Heart left ventricle (tissue), 16 donors: ENCODE results near the gene XIRP1. TPM values are rescaled to one million over a fixed set of nuclear protein-coding genes. Genes with fewer than 3 reads are reported as not detected.

Experiments
- ATAC-seq, 4 donors: fragments of 200-7000 bp; cut with Tn5 transposase; one replicate each; pipeline ENCODE4 v1.9.1; 2020 to 2022; ENCODE audit warnings: moderate library complexity in 4 of 4, mild to moderate bottlenecking in 3 of 4, moderate number of reproducible peaks in 1 of 4
- DNase-seq, 5 donors: peaks; one replicate each; pipeline ENCODE4 v3.0.0-alpha.2; 2020
- H3K27ac ChIP-seq, 12 donors: fragments of 200-600 bp; sonication (generic) in 4 of 12; one replicate each; pipeline versions ENCODE4 v1.5.0 to v1.8.0; 2016 to 2022; ENCODE audit warnings: mild to moderate bottlenecking in 2 of 12
- H3K27me3 ChIP-seq, 9 donors: fragments of 200-600 bp; sonication (generic) in 2 of 9; one replicate each; pipeline versions ENCODE4 v1.5.1 to v1.8.0; 2016 to 2022; ENCODE audit warnings: mild to moderate bottlenecking in 3 of 9
- H3K36me3 ChIP-seq, 9 donors: fragments of 200-600 bp; sonication (generic) in 2 of 9; one replicate each; pipeline versions ENCODE4 v1.5.0 to v1.8.0; 2018 to 2022; ENCODE audit warnings: mild to moderate bottlenecking in 2 of 9
- H3K4me1 ChIP-seq, 12 donors: fragments of 200-600 bp; sonication (generic) in 4 of 12; one replicate each; pipeline versions ENCODE4 v1.5.0 to v1.8.0; 2016 to 2022; ENCODE audit warnings: mild to moderate bottlenecking in 3 of 12
- H3K4me3 ChIP-seq, 12 donors: fragments of 200-600 bp; sonication (generic) in 4 of 12; one replicate each; pipeline versions ENCODE4 v1.5.0 to v1.8.0; 2017 to 2022; ENCODE audit warnings: mild to moderate bottlenecking in 9 of 12, moderate library complexity in 4 of 12
- H3K9me3 ChIP-seq, 12 donors: fragments of 200-600 bp; sonication (generic) in 4 of 12; one replicate each; pipeline versions ENCODE4 v1.5.0 to v1.8.0; 2016 to 2022; ENCODE audit warnings: mild to moderate bottlenecking in 1 of 12
- CTCF ChIP-seq, 12 donors: fragments of 200-600 bp; sonication (generic) in 4 of 12; IDR thresholded peaks; one replicate each; pipeline versions ENCODE4 v1.5.0 to v1.8.0; 2018 to 2022; ENCODE audit warnings: antibody characterized with exemption in 12 of 12, mild to moderate bottlenecking in 5 of 12
- POLR2A ChIP-seq, 2 donors: fragments of 450-650 bp; IDR thresholded peaks; one replicate each; pipeline ENCODE4 v1.6.1; 2017; ENCODE audit warnings: antibody characterized with exemption in 2 of 2, mild to moderate bottlenecking in 2 of 2, moderate library complexity in 2 of 2
- WGBS, 4 donors: extraction: QIAGEN DNeasy Blood & Tissue Kit in 2 of 4; methylation state at CpG; one replicate each; pipeline versions ENCODE4 v1.1.5 to v1.1.7; 2013 to 2018; 5-methylcytosine and 5-hydroxymethylcytosine counted together
- intact Hi-C, 10 donors: fragments of 100-400 bp; cut with DNase I; formaldehyde crosslinking; loops; one replicate each; pipeline versions ENCODE4 v1.11.1 to v1.14.2; 2022
- polyA plus RNA-seq, 2 donors: library from polyadenylated mRNA; stranded (reverse); fragments of 200-250 nt; gene quantifications; one replicate each; pipeline ENCODE4 v1.2.3, GENCODE V29; 2013
- total RNA-seq, 9 donors: library from RNA; depleted of rRNA in 2 of 9; stranded (reverse); fragments of >200 nt in 2 of 9; fragmentation: NEBNext Ultra II Directional in 3 of 9; extraction: Animal tissue kit (Norgen Biotek cat#: 25700) in 3 of 9; gene quantifications; one replicate each; pipeline versions ENCODE4 v1.1.0 to v1.2.4, GENCODE V29; 2016 to 2023
- donor health status: ischemic (EF 13 %, LVEDD 7.1; RV severe dilation, severe dysfunction).
- donor health status: healthy with polysubstance abuse.
- donor health status: DM: no; HTN: yes; CAD: no.
- donor health status: DM: no; HTN: no; CAD: no.
- donor health status: ischemic (EF 25% LVEDD 6.9; RV normal size, moderate dysfunction).
- donor health status: ischemic (EF 25% LVEDD 5.7; RV mildly dilated, moderate dysfunction).
- donor health status: healthy.
- donor health status: DM: yes; HTN: yes; CAD: no.
- donor health status: ischemic (EF 35%, LVEDD 5.7; RV mildly dilated, moderate dysfunction).
- donor health status: nonischemic (EF 11% LVEDD 7.7; RV severe dilation, severe dysfunction).
- donor health status: DM: yes; HTN: yes; CAD: no.
- donor health status: PGD.
- donor health status: ischemic (EF 29% LVEDD 5.4; RV normal size, mild dysfunction).
- donor health status: nonischemic (EF 23%, LVEDD 6.1; RV moderate dilation, normal function).

The XIRP1 gene
- total and polyA plus RNA-seq, 11 donors: 293 to 1,122 (median 530) TPM

GRCh38 chr3:39180183-39180545 is 12.2 kb downstream of the XIRP1 start:
- H3K9me3 ChIP-seq: no peaks in the 10 kb centered on the region
- peak overlapping the region in 9 of 12 donors; percentile 30 to 53 (median 48) for H3K4me3 ChIP-seq
- DNase-seq (no peak), ATAC-seq (no peak)
- WGBS, 4 donors: 61 to 65% (median 63%) methylated on average over 3 of the region's 3 CpGs
- TF ChIP-seq CTCF (IDR thresholded peaks at IDR 0.05) (no peak), POLR2A (IDR thresholded peaks at IDR 0.05) (no peak)
- intact Hi-C loops: loop anchor here in 8 of 10 donors (1.0 to 10.0 kb wide), 7 partner anchors 38 to 205 kb away; partner anchors contain the start of genes GORASP1 (in 4 of the 8), TTC21A (in 4 of the 8) and SLC25A38 (in 1 of the 8)
- H3K36me3 ChIP-seq: peaks cover 0 to 19% (median 4%) of the 10 kb centered on the region in 9 donors
- peaks cover 3 to 78% (median 42%) of the 10 kb centered on the region in 12 donors for H3K4me1 ChIP-seq
- peak overlapping the region; percentile 69 to 99 (median 94) for H3K27ac ChIP-seq
- no peaks in the 10 kb centered on the region for H3K27me3 ChIP-seq

GRCh38 chr3:39178553-39178952 is 13.8 kb downstream of the XIRP1 start:
- DNase-seq (no peak), ATAC-seq (peak in 1 of 4 donors; percentile 16)
- H3K27me3 ChIP-seq: no peaks in the 10 kb centered on the region
- H3K4me1 ChIP-seq: peaks cover 3 to 62% (median 37%) of the 10 kb centered on the region in 12 donors
- 50 to 57% (median 54%) methylated on average over 4 of the region's 4 CpGs for WGBS, 4 donors
- peaks cover 0 to 4% (median 0%) of the 10 kb centered on the region in 9 donors for H3K36me3 ChIP-seq
- peak overlapping the region in 10 of 12 donors; percentile 32 to 71 (median 52) for H3K4me3 ChIP-seq
- peak overlapping the region; percentile 90 to 99 (median 94) for H3K27ac ChIP-seq
- intact Hi-C loops: loop anchor here in 1 of 10 donors (5.0 kb wide), 1 partner anchor 41 kb away; no protein-coding TSS in a partner anchor
- H3K9me3 ChIP-seq: no peaks in the 10 kb centered on the region
- no peak for TF ChIP-seq CTCF (IDR thresholded peaks at IDR 0.05)
- TF ChIP-seq POLR2A (IDR thresholded peaks at IDR 0.05): no peak

GRCh38 chr3:39177708-39178332 is 14.6 kb downstream of the XIRP1 start:
- WGBS, 4 donors: 0 to 1% (median 1%) methylated on average over 21 to 31 of the region's 32 CpGs
- Histone ChIP-seq H3K36me3 (no peaks in the 10 kb centered on the region), H3K9me3 (no peaks in the 10 kb centered on the region), H3K27me3 (no peaks in the 10 kb centered on the region), H3K4me1 (peaks cover 3 to 54% (median 33%) of the 10 kb centered on the region in 12 donors), H3K4me3 (peak overlapping the region in 11 of 12 donors; percentile 22 to 71 (median 52)), H3K27ac (peak overlapping the region; percentile 90 to 99 (median 94))
- DNase-seq: peak; percentile 90 to 95 (median 91)
- intact Hi-C loops: loop anchor here in 2 of 10 donors (2.0 to 5.0 kb wide), 2 partner anchors 23 to 41 kb away; no protein-coding TSS in a partner anchor
- ATAC-seq: peak; percentile 47 to 75 (median 68)
- no peak for TF ChIP-seq CTCF (IDR thresholded peaks at IDR 0.05)
- peak in 1 of 2 donors; percentile 76 for TF ChIP-seq POLR2A (IDR thresholded peaks at IDR 0.05)

GRCh38 chr3:39176025-39176714 is 16.2 kb downstream of the XIRP1 start:
- ATAC-seq: no peak
- WGBS, 4 donors: 83 to 88% (median 86%) methylated on average over 6 of the region's 6 CpGs
- intact Hi-C loops: loop anchor here in 2 of 10 donors (2.0 to 5.0 kb wide), 2 partner anchors 21 to 39 kb away; no protein-coding TSS in a partner anchor

More at GRCh38 chr3:39176025-39176714, 16.2 kb downstream of the XIRP1 start:
- no peaks in the 10 kb centered on the region for H3K9me3 ChIP-seq
- peaks cover 3 to 42% (median 31%) of the 10 kb centered on the region in 12 donors for H3K4me1 ChIP-seq
- peak overlapping the region in 9 of 12 donors; percentile 91 to 98 (median 94) for H3K27ac ChIP-seq
- no peaks in the 10 kb centered on the region for H3K27me3 ChIP-seq
- no peak for DNase-seq
- H3K4me3 ChIP-seq: no peak overlapping the region
- no peak for TF ChIP-seq CTCF (IDR thresholded peaks at IDR 0.05)
- TF ChIP-seq POLR2A (IDR thresholded peaks at IDR 0.05): no peak
- H3K36me3 ChIP-seq: no peaks in the 10 kb centered on the region
